ENCODE data around the gene KIF21A.
A peak's percentile ranks its signal among the peaks of the same experiment; 100 is the strongest.

KIF21A gene

DNA sequence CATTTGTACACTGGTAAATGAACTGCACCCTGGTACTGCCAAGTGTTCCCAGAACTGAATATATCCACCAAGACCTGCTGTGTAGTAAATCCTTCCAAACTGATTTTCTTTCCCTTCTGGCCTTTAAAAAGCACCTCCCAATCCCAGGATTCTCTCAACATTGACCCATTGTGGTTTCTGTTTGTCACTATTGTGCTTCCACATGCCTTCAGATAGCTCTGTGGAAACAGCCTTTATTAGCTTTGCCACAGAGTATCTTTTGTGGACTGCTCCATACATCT, 949 bp upstream of the KIF21A start:
- no peak for DNase-seq (ENCODE audit: extremely low spot score)
- ChIA-PET CTCF (interaction anchor here (0.7 to 2.0 kb wide), 9 partner anchors 9 to 174 kb away, joined by 3 to 11 read pairs (median 4); no protein-coding TSS in a partner anchor), POLR2A (interaction anchor here (0.7 kb wide), 1 partner anchor 59 kb away, joined by 4 read pairs; no protein-coding TSS in a partner anchor)
- TF ChIP-seq, protein P1, sequence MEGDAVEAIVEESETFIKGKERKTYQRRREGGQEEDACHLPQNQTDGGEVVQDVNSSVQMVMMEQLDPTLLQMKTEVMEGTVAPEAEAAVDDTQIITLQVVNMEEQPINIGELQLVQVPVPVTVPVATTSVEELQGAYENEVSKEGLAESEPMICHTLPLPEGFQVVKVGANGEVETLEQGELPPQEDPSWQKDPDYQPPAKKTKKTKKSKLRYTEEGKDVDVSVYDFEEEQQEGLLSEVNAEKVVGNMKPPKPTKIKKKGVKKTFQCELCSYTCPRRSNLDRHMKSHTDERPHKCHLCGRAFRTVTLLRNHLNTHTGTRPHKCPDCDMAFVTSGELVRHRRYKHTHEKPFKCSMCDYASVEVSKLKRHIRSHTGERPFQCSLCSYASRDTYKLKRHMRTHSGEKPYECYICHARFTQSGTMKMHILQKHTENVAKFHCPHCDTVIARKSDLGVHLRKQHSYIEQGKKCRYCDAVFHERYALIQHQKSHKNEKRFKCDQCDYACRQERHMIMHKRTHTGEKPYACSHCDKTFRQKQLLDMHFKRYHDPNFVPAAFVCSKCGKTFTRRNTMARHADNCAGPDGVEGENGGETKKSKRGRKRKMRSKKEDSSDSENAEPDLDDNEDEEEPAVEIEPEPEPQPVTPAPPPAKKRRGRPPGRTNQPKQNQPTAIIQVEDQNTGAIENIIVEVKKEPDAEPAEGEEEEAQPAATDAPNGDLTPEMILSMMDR (IDR thresholded peaks at IDR 0.05; ENCODE audit: control extremely low read depth, extremely low read depth, low read depth, missing control alignments): no peak

DNA sequence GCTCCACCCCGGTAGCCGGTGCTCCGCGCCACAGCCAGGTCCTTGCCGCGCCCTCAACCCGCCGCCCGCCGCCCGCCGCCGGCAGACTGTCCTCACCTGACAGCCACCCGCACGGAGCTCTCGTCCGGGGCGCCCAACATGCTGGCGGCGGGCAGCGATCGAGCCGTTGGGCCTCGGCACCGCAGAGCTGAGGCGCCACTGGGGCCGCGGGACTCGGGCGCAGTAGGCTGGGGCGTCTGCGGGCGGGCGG, 164 bp downstream of the KIF21A start:
- DNase-seq (ENCODE audit: extremely low spot score): no peak
- TF ChIP-seq, protein P1 (IDR thresholded peaks at IDR 0.05; ENCODE audit: control extremely low read depth, extremely low read depth, low read depth, missing control alignments): no peak
- ChIA-PET CTCF (interaction anchor here (0.9 to 1.8 kb wide), 7 partner anchors 9 to 114 kb away, joined by 3 to 5 read pairs (median 4); no protein-coding TSS in a partner anchor), POLR2A (interaction anchor here (1.1 kb wide), 1 partner anchor 174 kb away, joined by 3 read pairs; no protein-coding TSS in a partner anchor)

DNA sequence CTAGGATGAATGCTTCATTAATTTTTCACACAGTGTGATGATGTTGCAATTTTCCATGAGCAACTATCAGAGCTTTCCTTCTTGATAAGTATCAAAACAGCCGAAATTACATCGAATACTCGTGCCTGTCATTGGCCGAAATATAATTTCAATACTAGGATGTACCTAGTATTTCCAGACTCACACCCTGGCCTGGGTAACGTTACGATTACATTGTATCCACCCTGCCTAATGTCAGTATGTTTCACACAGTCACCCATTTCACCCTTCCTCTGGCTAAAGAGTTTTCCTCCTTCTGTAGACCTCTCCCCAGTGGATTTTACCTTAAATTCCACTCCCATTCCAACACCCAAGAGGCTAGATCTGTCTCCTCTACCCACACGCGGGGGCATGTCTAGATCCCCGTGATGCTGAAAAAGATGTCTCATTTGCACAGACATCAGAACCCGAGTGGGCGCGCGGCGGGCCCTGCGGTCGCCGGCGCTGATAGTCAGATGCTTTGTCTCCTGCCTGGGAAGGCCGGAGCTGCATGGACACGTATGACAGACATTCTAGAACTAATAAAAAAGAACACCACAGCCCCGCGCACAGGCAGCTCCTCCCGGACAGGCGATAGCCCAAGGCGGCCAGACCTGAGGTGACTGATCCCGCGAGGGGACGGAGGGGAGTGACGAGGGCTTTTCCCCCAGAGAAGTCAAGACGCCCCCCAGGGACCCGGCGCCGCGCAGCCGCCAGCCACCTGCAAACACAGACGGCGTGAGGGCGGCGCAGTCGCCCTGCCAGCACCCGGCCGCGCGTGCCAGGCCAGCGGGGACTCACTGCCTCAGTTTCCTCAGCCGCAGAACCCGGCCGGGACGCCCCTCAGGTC, 723 bp downstream of the KIF21A start:
- peak; percentile 54 for DNase-seq (ENCODE audit: extremely low spot score)

DNA sequence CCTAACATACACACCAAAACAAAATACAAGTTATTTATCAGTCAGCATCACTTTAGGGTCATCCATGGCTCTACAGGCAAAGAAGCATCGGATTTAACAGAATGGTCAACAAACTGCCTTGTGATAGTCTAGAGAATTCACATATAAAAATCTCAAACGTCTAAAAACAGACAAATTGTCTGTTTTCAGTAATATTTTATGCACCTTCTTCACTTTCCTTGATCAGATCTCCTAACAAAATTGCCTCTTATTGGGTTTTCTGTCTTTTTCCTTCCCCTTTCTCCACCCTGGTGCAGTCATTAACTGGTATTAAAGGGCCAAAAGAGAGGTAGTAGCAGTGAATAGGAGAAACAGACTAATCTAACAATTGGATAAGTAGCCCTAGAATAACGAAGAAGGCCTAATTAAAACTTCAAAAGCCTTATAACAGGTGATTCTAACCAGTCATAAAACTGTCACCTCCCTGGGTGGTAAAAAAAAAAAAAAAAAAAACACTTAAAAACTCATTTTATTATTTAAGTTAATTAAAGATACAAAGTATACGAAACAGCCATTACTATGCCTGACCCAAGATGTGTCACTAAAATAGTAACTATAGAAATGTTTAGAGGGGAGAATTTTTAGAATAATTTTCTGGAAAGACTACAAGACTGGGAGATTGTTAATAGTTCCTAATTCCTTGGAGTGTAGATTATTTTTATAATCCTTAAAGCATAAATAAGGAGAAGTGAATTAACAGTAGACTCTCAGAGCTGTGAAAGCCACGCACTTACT, 1.5 kb downstream of the KIF21A start:
- ChIA-PET CTCF (interaction anchor here (1.3 to 2.6 kb wide), 4 partner anchors 8 to 98 kb away, joined by 3 to 14 read pairs (median 4); no protein-coding TSS in a partner anchor), POLR2A (no interaction called here)
- TF ChIP-seq, protein P1 (IDR thresholded peaks at IDR 0.05; ENCODE audit: control extremely low read depth, extremely low read depth, low read depth, missing control alignments): no peak
- no peak for DNase-seq (ENCODE audit: extremely low spot score)

More for the DNA sequence above, 723 bp downstream of the KIF21A start:
- CTCF ChIA-PET: interaction anchor here (0.9 to 2.6 kb wide), 7 partner anchors 9 to 99 kb away, joined by 3 to 14 read pairs (median 4); no protein-coding TSS in a partner anchor
- POLR2A ChIA-PET: interaction anchor here (1.1 kb wide), 1 partner anchor 174 kb away, joined by 3 read pairs; no protein-coding TSS in a partner anchor
- TF ChIP-seq, protein P1 (IDR thresholded peaks at IDR 0.05; ENCODE audit: control extremely low read depth, extremely low read depth, low read depth, missing control alignments): no peak

DNA sequence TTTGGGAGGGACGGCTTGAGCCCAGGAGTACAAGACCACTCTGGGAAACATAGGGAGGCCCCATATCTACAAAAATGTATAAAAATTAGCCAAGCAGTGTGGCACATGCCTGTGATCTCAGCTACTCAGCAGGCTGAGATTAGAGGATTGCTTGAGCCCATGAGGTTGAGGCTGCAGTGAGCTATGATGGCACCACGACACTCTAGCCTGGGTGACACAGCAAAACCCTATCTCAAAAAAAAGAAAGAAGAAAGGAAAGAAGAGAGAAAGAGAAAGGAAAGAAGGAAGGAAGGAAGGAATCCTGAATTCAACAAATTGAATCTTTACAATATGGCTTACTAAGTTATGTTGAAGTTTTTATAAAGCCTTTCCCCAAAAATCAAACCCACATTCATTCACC, 2.1 kb downstream of the KIF21A start:
- TF ChIP-seq, protein P1 (IDR thresholded peaks at IDR 0.05; ENCODE audit: control extremely low read depth, extremely low read depth, low read depth, missing control alignments): no peak
- ChIA-PET POLR2A (no interaction called here), CTCF (interaction anchor here (1.0 to 2.6 kb wide), 3 partner anchors 13 to 46 kb away, joined by 3 to 14 read pairs (median 3); no protein-coding TSS in a partner anchor)
- DNase-seq (ENCODE audit: extremely low spot score): no peak

DNA sequence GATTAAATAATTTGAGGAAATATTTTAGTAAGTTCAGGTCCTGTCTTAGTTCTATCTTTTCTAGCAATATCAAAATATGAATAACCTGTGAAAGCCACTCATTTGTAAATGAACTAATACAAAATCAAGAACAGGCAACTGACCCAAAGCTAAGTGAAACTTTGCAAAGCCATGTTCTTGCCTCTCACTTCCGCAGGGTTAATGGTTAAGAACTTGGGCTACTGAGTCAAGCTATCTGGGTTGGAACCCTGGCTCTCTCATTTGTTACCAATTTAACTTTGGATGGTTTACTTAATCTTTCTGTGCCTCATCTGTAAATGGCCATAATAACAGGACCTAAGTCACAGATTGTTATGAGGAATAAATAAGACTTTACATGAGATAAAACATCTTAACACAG, 2.8 kb downstream of the KIF21A start:
- ChIA-PET POLR2A (no interaction called here), CTCF (interaction anchor here (0.8 to 2.6 kb wide), 4 partner anchors 13 to 53 kb away, joined by 3 to 14 read pairs (median 3); no protein-coding TSS in a partner anchor)
- no peak for DNase-seq (ENCODE audit: extremely low spot score)
- TF ChIP-seq, protein P1 (IDR thresholded peaks at IDR 0.05; ENCODE audit: control extremely low read depth, extremely low read depth, low read depth, missing control alignments): no peak
